MCF 10A (cell line): Measurements from ENCODE around the gene GPR155. TPM values are rescaled to one million over a fixed set of nuclear protein-coding genes. Genes with fewer than 3 reads are reported as not detected.

Experiments used
- BruUV-seq: library from RNA; stranded (reverse); fragments of 400-500 nt; replicated peaks from 2 replicates; lab custom pipeline; 2021; lab: Mats Ljungman, UMichigan
- CTCF ChIA-PET: fragments of 300-600 bp; sonication (Branson Sonifier 250); formaldehyde crosslinking; extraction: SDS; loops from one replicate; lab custom pipeline; 2021; ENCODE audit warnings: antibody characterized with exemption, inconsistent platforms; lab: Yijun Ruan, JAX
- POLR2A ChIA-PET: fragments of 300-600, 350-650 bp; sonication (Branson Sonifier 250); formaldehyde crosslinking; extraction: SDS; loops from one replicate; lab custom pipeline; 2020; ENCODE audit warnings: antibody characterized with exemption, inconsistent platforms; lab: Yijun Ruan, JAX
- DNase-seq: peaks from one replicate; pipeline ENCODE4 v3.0.0-alpha.2; 2018; ENCODE audit not compliant: unreplicated experiment
- H3K27ac Mint-ChIP-seq: one replicate; pipeline ENCODE4 v1.8.0; 2022; ENCODE audit warnings: mild to moderate bottlenecking, low read depth, mixed read lengths; ENCODE audit not compliant: unreplicated experiment
- H3K27me3 Mint-ChIP-seq: one replicate; pipeline ENCODE4 v1.8.0; 2022; ENCODE audit warnings: mixed read lengths; ENCODE audit not compliant: insufficient read depth, unreplicated experiment
- H3K36me3 Mint-ChIP-seq: one replicate; pipeline ENCODE4 v1.8.0; 2022; ENCODE audit warnings: mild to moderate bottlenecking, moderate library complexity, mixed read lengths; ENCODE audit not compliant: insufficient read depth, unreplicated experiment
- H3K4me1 Mint-ChIP-seq: one replicate; pipeline ENCODE4 v1.8.0; 2022; ENCODE audit warnings: mixed read lengths; ENCODE audit not compliant: insufficient read depth, unreplicated experiment
- H3K4me3 Mint-ChIP-seq: one replicate; pipeline ENCODE4 v1.8.0; 2022; ENCODE audit warnings: mild to moderate bottlenecking, moderate library complexity, mixed read lengths; ENCODE audit not compliant: unreplicated experiment
- H3K9me3 Mint-ChIP-seq: one replicate; pipeline ENCODE4 v1.8.0; 2022; ENCODE audit warnings: mixed read lengths; ENCODE audit not compliant: unreplicated experiment
- intact Hi-C: fragments of 100-400 bp; cut with micrococcal nuclease; formaldehyde crosslinking; loops from 2 replicates; pipeline ENCODE4 v1.14.1; 2022
- total RNA-seq: library from RNA; stranded (reverse); gene quantifications from 2 replicates; pipeline ENCODE4 v1.2.3, GENCODE V29; 2022
- TF ChIP-seq, protein P1 (sequence below): fragments of 200-600 bp; IDR thresholded peaks from one replicate; pipeline ENCODE4 v1.8.0; 2022; ENCODE audit warnings: antibody characterized with exemption, mild to moderate bottlenecking; ENCODE audit not compliant: unreplicated experiment

GPR155 gene
- total RNA-seq, 1 experiment from 2014 or later, result 1.9 TPM

DNA sequence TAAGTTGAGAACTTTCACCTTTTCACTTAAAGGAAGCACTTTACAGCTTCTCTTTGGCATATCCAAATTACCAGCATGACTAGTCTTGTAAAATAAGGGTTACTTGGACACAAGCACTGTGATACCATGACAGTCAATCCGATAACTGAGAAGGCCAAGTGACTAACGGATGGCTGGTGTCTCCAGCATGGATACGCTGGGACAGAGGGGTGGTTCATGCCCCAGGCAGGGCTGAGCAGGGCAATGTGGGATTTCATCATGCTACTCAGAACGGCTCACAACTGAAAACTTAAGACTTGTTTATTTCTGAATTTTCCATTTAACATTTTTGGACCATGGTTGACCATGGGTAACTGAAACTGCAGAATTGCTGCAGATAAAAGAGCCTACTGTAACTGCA lies 43.1 kb upstream of the GPR155 start:
- CTCF ChIA-PET, result no interaction called here
- Mint-ChIP-seq H3K4me3 (no peak overlapping the region), H3K9me3 (peaks cover 11% of the 10 kb centered on the region), H3K27ac (no peak overlapping the region), H3K27me3 (peaks cover 2% of the 10 kb centered on the region), H3K4me1 (no peaks in the 10 kb centered on the region), H3K36me3 (no peaks in the 10 kb centered on the region)
- TF ChIP-seq, protein P1, sequence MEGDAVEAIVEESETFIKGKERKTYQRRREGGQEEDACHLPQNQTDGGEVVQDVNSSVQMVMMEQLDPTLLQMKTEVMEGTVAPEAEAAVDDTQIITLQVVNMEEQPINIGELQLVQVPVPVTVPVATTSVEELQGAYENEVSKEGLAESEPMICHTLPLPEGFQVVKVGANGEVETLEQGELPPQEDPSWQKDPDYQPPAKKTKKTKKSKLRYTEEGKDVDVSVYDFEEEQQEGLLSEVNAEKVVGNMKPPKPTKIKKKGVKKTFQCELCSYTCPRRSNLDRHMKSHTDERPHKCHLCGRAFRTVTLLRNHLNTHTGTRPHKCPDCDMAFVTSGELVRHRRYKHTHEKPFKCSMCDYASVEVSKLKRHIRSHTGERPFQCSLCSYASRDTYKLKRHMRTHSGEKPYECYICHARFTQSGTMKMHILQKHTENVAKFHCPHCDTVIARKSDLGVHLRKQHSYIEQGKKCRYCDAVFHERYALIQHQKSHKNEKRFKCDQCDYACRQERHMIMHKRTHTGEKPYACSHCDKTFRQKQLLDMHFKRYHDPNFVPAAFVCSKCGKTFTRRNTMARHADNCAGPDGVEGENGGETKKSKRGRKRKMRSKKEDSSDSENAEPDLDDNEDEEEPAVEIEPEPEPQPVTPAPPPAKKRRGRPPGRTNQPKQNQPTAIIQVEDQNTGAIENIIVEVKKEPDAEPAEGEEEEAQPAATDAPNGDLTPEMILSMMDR, result no peak
- BruUV-seq, result no TSS peak
- POLR2A ChIA-PET, result no interaction called here
- no peak for DNase-seq
- intact Hi-C loops, result no loop called here

DNA sequence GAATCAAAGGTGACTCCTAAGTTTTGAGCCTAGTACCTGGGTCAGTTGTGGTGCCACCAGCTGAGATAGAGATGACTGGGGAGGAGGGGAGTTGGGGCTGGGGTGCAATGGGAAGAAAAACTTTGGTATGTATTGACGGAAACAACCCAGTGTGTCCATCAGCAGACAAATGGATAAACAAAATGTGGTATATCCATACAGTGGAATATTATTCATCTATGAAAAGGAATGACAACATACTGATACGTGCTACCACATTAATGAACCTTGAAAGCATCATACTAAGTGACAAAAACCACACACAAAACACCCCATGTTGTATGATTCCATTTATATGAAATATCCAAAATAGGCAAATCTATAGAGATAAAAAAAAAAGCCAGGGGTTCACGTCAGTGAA lies 41.1 kb upstream of the GPR155 start:
- Mint-ChIP-seq H3K9me3 (peaks cover 18% of the 10 kb centered on the region), H3K27me3 (peaks cover 9% of the 10 kb centered on the region), H3K4me3 (no peak overlapping the region), H3K27ac (no peak overlapping the region), H3K4me1 (no peaks in the 10 kb centered on the region), H3K36me3 (no peaks in the 10 kb centered on the region)
- no peak for DNase-seq
- no TSS peak for BruUV-seq
- CTCF ChIA-PET, result no interaction called here
- TF ChIP-seq, protein P1, result no peak
- intact Hi-C loops, result no loop called here
- POLR2A ChIA-PET, result no interaction called here

DNA sequence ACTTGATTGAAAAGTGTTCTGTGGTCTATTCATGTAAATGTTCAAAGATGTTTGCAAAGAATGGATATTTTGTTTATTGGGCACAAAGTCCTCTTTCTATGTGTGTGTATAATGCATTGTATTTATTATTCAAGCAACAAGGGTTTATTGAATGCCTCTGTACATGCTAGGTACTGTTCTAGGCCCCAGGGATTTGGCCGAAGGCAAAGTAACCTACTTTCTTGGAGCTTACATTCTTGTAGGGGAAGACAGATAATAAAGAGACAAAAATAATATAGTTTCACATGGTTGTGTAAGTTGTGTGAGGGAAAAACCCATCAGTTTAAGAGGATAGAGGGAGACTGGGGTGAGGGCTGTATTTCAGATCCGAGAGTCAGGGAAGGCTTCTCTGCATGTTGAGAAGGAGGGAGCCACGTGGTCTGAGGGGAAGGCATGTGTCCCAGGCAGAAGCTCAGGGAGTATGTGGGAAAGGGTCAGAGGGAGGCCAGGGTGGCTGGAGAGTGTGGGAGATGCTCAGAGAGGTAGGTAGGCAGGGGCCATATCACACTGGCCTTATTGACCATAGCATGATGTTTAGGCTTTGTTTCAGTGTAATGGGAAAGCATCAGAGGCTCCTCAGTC lies 40.4 kb upstream of the GPR155 start:
- POLR2A ChIA-PET, result no interaction called here
- no peak overlapping the region for H3K27ac Mint-ChIP-seq

DNA sequence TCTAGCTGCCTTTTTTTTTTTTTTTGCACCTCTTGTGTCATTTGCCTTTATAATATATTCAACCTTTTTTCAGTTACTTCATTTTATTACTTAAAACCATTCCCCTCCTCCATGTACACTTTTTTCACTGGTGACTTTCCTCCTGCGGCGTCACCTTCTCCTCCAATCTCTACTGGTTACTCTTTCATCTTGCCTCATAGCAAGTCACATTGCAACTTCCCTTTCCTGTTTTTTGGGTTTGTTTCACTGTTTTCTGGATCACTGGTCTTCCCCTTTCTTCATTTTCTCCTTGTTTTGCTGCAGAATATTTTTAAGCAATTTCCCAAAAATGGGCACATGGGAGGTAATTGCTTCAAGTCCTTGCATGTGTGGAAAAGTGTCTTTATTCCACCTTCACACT lies 37.7 kb upstream of the GPR155 start:
- H3K27me3 Mint-ChIP-seq, result peaks cover 26% of the 10 kb centered on the region
- intact Hi-C loops, result no loop called here
- peaks cover 18% of the 10 kb centered on the region for H3K9me3 Mint-ChIP-seq
- POLR2A ChIA-PET, result interaction anchor here (0.6 kb wide), 1 partner anchor 63 kb away, joined by 5 read pairs; no protein-coding TSS in a partner anchor
- no peak overlapping the region for H3K27ac Mint-ChIP-seq
- CTCF ChIA-PET, result interaction anchor here (0.7 to 1.1 kb wide), 2 partner anchors 63 to 163 kb away, joined by 3 to 6 read pairs; no protein-coding TSS in a partner anchor
- no peak overlapping the region for H3K4me3 Mint-ChIP-seq
- no peaks in the 10 kb centered on the region for H3K4me1 Mint-ChIP-seq
- DNase-seq, result no peak
- H3K36me3 Mint-ChIP-seq, result no peaks in the 10 kb centered on the region
- TF ChIP-seq, protein P1, result no peak
- no TSS peak for BruUV-seq

More for the DNA sequence above, 40.4 kb upstream of the GPR155 start:
- H3K27me3 Mint-ChIP-seq, result peaks cover 9% of the 10 kb centered on the region
- intact Hi-C loops, result no loop called here
- H3K36me3 Mint-ChIP-seq, result no peaks in the 10 kb centered on the region
- TF ChIP-seq, protein P1, result no peak
- peaks cover 18% of the 10 kb centered on the region for H3K9me3 Mint-ChIP-seq
- H3K4me3 Mint-ChIP-seq, result no peak overlapping the region
- no peak for DNase-seq
- no TSS peak for BruUV-seq
- CTCF ChIA-PET, result interaction anchor here (0.5 kb wide), 1 partner anchor 44 kb away, joined by 4 read pairs; no protein-coding TSS in a partner anchor
- no peaks in the 10 kb centered on the region for H3K4me1 Mint-ChIP-seq
